BE2C (cell line): ENCODE measurements around the gene ARVCF.

Experiments
- DNase-seq: peaks from one replicate; pipeline ENCODE4 v3.0.0-alpha.2; 2020
- H3K27me3 ChIP-seq: fragments of 250-450 bp; sonication (Bioruptor Pico); 2 replicates; pipeline ENCODE4 v1.5.1; 2020; ENCODE audit warnings: mild to moderate bottlenecking
- H3K36me3 ChIP-seq: fragments of 250-450 bp; sonication (Bioruptor Pico); 2 replicates; pipeline ENCODE4 v1.5.1; 2020; ENCODE audit warnings: mild to moderate bottlenecking
- H3K4me1 ChIP-seq: fragments of 250-450 bp; sonication (Bioruptor Pico); 2 replicates; pipeline ENCODE4 v1.5.1; 2020
- H3K4me3 ChIP-seq: 2 replicates; pipeline ENCODE4 v1.5.1; 2011; ENCODE audit warnings: low read depth, low read length
- H3K9me3 ChIP-seq: fragments of 250-450 bp; sonication (Bioruptor Pico); 2 replicates; pipeline ENCODE4 v1.5.1; 2020
- TF ChIP-seq, protein P1 (sequence below): IDR thresholded peaks from 2 replicates; pipeline ENCODE4 v1.5.1; 2012; ENCODE audit warnings: mild to moderate bottlenecking, low read depth, low read length

Gene ARVCF

DNA sequence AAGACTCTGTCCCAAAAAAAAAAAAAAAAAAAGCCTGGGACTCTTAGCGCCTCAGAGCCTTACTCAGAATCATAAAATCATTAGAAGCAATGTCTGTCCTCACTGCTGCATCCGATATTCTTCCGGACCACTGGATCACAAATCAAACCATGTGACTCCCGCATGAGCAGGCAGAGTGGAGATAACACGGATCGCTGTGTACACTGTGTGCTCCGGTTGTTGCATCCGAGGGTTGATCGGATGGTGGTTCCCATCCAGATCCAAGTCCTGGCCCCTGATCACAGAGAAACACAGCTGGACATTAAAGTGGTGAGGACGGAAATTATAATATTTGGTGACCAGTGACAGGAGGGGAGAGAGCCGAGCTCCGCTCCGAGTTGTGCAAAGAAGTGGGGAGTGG lies 65.3 kb downstream of the ARVCF start:
- Histone ChIP-seq H3K36me3 (peaks cover 25% of the 10 kb centered on the region), H3K27me3 (no peaks in the 10 kb centered on the region), H3K4me1 (peaks cover 3% of the 10 kb centered on the region; the same call in 1 of the 2 replicates), H3K4me3 (no peak overlapping the region), H3K9me3 (no peaks in the 10 kb centered on the region)
- TF ChIP-seq, protein P1, sequence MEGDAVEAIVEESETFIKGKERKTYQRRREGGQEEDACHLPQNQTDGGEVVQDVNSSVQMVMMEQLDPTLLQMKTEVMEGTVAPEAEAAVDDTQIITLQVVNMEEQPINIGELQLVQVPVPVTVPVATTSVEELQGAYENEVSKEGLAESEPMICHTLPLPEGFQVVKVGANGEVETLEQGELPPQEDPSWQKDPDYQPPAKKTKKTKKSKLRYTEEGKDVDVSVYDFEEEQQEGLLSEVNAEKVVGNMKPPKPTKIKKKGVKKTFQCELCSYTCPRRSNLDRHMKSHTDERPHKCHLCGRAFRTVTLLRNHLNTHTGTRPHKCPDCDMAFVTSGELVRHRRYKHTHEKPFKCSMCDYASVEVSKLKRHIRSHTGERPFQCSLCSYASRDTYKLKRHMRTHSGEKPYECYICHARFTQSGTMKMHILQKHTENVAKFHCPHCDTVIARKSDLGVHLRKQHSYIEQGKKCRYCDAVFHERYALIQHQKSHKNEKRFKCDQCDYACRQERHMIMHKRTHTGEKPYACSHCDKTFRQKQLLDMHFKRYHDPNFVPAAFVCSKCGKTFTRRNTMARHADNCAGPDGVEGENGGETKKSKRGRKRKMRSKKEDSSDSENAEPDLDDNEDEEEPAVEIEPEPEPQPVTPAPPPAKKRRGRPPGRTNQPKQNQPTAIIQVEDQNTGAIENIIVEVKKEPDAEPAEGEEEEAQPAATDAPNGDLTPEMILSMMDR: no peak
- DNase-seq: no peak

- Histone ChIP-seq H3K9me3 (no peaks in the 10 kb centered on the region), H3K4me3 (no peak overlapping the region), H3K4me1 (peaks cover 4% of the 10 kb centered on the region), H3K27me3 (no peaks in the 10 kb centered on the region), H3K36me3 (peaks cover 25% of the 10 kb centered on the region)
- TF ChIP-seq, protein P1: no peak
- no peak for DNase-seq
Observed at GRCh38 chr22:19948057-19948760, 68.4 kb downstream of the ARVCF start.

- Histone ChIP-seq H3K9me3 (no peaks in the 10 kb centered on the region), H3K36me3 (peaks cover 7% of the 10 kb centered on the region), H3K4me3 (peak overlapping the region; percentile 98), H3K4me1 (peaks cover 14% of the 10 kb centered on the region), H3K27me3 (no peaks in the 10 kb centered on the region)
- DNase-seq: no peak
- TF ChIP-seq, protein P1: peak; percentile 22; the same call in 1 of the 2 replicates
Observed at GRCh38 chr22:19943082-19944026, 73.3 kb downstream of the ARVCF start.

GRCh38 chr22:19942157-19943081 lies 74.2 kb downstream of the ARVCF start:
- Histone ChIP-seq H3K9me3 (no peaks in the 10 kb centered on the region), H3K4me1 (peaks cover 12% of the 10 kb centered on the region), H3K4me3 (peak overlapping the region; percentile 98), H3K27me3 (no peaks in the 10 kb centered on the region), H3K36me3 (peaks cover 2% of the 10 kb centered on the region)
- DNase-seq: no peak
- TF ChIP-seq, protein P1: no peak

DNA sequence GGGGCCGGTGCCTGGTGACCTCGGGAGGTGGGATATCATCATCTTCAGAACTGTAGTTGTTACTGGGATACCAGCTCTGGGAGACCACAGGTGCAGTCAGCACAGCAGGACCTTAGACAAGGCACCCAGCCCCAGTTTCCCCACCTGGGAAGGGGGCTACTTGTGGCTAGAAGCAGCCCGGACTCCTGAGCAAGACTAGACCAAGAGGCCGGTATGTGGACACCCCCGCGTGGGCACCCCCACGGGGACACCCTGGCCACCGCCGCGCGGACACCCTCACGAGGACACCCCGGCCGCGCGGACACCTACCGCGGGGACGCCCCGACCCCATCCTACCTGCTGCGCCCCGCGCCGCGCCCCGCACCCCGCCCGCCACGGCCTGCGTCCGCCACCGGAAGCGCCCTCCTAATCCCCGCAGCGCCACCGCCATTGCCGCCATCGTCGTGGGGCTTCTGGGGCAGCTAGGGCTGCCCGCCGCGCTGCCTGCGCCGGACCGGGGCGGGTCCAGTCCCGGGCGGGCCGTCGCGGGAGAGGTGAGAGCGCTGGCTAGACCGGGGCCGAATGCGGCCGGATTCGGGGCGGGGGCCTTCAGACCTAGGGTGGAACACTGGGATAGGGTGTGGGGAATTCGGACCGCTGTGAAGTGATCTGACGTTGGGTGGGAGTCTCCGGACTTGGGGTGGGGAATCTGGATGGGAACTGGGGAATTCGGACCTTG lies 75.1 kb downstream of the ARVCF start, which contains the start of the genes COMT and TXNRD2:
TSS of gene COMT (plus strand) at position 408 of the 718 bp plus-strand sequence. CDS start 20,755 bp downstream, outside the sequence.
TSS of gene TXNRD2 (minus strand) at position 454 of the 718 bp plus-strand sequence. CDS start at position 439, 15 bp downstream.
- peak within 1 kb of the TSS; percentile 98 for H3K4me3 ChIP-seq
- H3K27me3 ChIP-seq: no peaks in the 10 kb centered on the region
- no peaks in the 10 kb centered on the region; the same call in 1 of the 2 replicates for H3K36me3 ChIP-seq
- peaks cover 11% of the 10 kb centered on the region for H3K4me1 ChIP-seq
- DNase-seq: peak; percentile 85
- TF ChIP-seq, protein P1: no peak
- no peaks in the 10 kb centered on the region for H3K9me3 ChIP-seq
